HEK293T (cell line): Measurements from ENCODE around the gene PLCD1.

Source experiments
- BHLHE40 ChIP-seq: fragments of 450-650 bp; IDR thresholded peaks from 2 replicates; pipeline ENCODE4 v1.6.1; 2016; ENCODE audit warnings: mild to moderate bottlenecking, moderate library complexity, borderline replicate concordance
- CTBP1 ChIP-seq: fragments of 450-650 bp; IDR thresholded peaks from 2 replicates; pipeline ENCODE4 v1.6.1; 2016; ENCODE audit warnings: borderline replicate concordance
- ELF4 ChIP-seq: fragments of 450-650 bp; IDR thresholded peaks from 2 replicates; pipeline ENCODE4 v1.6.1; 2017; ENCODE audit warnings: antibody characterized with exemption
- FOXA1 ChIP-seq: fragments of 450-650 bp; IDR thresholded peaks from 2 replicates; pipeline ENCODE4 v1.6.1; 2016; ENCODE audit warnings: mild to moderate bottlenecking
- HDGF ChIP-seq: fragments of 450-650 bp; IDR thresholded peaks from 2 replicates; pipeline ENCODE4 v1.6.1; 2017; ENCODE audit warnings: antibody characterized with exemption, borderline replicate concordance
- L3MBTL2 ChIP-seq: fragments of 450-650 bp; conservative IDR thresholded peaks from 2 replicates; pipeline ENCODE4 v1.6.1; 2016; ENCODE audit warnings: mild to moderate bottlenecking
- SP1 ChIP-seq: fragments of 450-650 bp; IDR thresholded peaks from 2 replicates; pipeline ENCODE4 v1.6.1; 2017
- SUZ12 ChIP-seq: fragments of 450-650 bp; IDR thresholded peaks from 2 replicates; pipeline ENCODE4 v1.6.1; 2016; ENCODE audit warnings: mild to moderate bottlenecking
- TARDBP ChIP-seq: fragments of 450-650 bp; IDR thresholded peaks from 2 replicates; pipeline ENCODE4 v1.6.1; 2016
- ZNF384 ChIP-seq: fragments of 450-650 bp; IDR thresholded peaks from 2 replicates; pipeline ENCODE4 v1.6.1; 2016

GRCh38 chr3:37984051-37984450, 45.4 kb downstream of the PLCD1 start:
- TF ChIP-seq FOXA1 = no peak
- no peak for TF ChIP-seq SUZ12
- TF ChIP-seq HDGF = no peak
- no peak for TF ChIP-seq BHLHE40
- TF ChIP-seq L3MBTL2 = no peak
- no peak for TF ChIP-seq ELF4
- TF ChIP-seq TARDBP = no peak
- no peak for TF ChIP-seq SP1
- TF ChIP-seq ZNF384 = no peak
- TF ChIP-seq CTBP1 = no peak
